Activated CD4-positive, alpha-beta T cell treated with anti-CD3 and anti-CD28 coated beads, Interleukin-10, Interleukin-2, amounts not matched to agents 100 ng/mL and 50 ng/mL, durations not matched to agents 16 hours and 8 hours (primary cell): Measurements from ENCODE around the gene RCE1.

Source experiments
- DNase-seq: peaks from one replicate; pipeline ENCODE4 v3.0.0-alpha.2; 2020

The RCE1 gene

DNA sequence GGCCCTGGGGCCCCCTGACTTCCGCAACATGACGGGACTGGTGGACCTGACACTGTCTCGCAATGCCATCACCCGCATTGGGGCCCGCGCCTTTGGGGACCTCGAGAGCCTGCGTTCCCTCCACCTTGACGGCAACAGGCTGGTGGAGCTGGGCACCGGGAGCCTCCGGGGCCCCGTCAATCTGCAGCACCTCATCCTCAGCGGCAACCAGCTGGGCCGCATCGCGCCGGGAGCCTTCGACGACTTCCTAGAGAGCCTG lies 14.6 kb downstream of the RCE1 start:
- DNase-seq: no peak

DNA sequence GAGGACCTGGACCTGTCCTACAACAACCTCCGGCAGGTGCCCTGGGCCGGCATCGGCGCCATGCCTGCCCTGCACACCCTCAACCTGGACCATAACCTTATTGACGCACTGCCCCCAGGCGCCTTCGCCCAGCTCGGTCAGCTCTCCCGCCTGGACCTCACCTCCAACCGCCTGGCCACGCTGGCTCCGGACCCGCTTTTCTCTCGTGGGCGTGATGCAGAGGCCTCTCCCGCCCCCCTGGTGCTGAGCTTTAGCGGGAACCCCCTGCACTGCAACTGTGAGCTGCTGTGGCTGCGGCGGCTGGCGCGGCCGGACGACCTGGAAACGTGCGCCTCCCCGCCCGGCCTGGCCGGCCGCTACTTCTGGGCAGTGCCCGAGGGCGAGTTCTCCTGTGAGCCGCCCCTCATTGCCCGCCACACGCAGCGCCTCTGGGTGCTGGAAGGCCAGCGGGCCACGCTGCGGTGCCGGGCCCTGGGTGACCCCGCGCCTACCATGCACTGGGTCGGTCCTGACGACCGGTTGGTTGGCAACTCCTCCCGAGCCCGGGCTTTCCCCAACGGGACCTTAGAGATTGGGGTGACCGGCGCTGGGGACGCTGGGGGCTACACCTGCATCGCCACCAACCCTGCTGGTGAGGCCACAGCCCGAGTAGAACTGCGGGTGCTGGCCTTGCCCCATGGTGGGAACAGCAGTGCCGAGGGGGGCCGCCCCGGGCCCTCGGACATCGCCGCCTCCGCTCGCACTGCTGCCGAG lies 15.1 kb downstream of the RCE1 start:
- no peak for DNase-seq

GRCh38 chr11:66858939-66859685 lies 15.9 kb downstream of the RCE1 start:
- DNase-seq: no peak

GRCh38 chr11:66859686-66860448 lies 16.6 kb downstream of the RCE1 start:
- DNase-seq: no peak

DNA sequence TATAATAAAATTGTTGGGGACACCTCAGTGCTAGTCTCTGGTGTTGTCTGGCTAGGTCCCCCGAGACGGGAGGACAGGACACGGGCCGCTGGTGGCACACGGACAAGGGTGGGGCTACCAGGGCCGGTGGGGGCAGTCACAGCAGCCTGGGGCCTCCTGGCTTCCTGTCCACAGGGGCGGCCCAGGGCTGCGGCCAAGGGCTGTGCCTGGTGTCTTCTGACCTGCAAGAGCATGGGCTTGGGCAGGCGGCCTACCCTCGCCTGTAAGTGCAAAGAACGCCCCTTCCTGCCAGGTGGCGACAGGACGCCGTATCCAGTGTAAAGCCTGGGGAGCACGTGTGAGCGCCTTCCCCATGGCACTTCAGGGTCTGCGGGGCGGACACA lies 17.2 kb downstream of the RCE1 start:
- DNase-seq: no peak

DNA sequence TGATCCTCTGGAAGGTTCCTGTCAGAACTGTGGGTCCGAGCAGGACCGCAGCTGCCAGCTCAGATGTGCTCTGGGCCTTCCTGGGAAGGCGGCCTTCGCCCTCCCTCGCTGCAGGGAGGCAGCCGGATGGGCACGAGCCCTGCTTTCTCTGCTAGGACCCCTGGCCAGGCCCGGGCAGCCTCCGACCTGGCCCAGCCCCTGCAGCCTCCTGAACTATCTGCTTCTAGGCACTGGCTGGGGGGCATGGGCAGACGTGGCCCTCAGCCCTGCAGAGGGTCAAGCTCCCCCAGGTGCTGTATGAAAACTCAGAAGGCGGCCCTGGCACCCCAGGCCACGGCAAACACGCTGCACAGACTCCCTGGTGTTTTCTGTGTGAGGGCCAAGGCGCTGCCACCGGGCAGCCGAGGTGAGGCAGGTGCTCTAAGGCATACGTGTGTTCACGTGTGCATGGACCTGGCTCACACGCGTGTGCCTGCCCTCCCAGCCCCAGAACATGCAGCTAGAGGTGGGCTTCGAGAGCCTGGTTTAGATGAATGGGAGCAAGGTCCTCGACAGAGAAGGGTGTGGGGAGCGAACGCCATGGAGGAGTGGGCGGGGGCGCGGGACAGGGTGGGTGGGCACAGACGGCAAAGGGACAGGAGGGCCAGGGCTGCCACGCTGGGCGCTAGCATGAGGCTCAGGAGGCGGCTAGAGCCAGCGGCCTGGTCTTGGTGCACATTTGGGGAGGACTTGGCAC lies 18.0 kb downstream of the RCE1 start:
- DNase-seq: no peak

DNA sequence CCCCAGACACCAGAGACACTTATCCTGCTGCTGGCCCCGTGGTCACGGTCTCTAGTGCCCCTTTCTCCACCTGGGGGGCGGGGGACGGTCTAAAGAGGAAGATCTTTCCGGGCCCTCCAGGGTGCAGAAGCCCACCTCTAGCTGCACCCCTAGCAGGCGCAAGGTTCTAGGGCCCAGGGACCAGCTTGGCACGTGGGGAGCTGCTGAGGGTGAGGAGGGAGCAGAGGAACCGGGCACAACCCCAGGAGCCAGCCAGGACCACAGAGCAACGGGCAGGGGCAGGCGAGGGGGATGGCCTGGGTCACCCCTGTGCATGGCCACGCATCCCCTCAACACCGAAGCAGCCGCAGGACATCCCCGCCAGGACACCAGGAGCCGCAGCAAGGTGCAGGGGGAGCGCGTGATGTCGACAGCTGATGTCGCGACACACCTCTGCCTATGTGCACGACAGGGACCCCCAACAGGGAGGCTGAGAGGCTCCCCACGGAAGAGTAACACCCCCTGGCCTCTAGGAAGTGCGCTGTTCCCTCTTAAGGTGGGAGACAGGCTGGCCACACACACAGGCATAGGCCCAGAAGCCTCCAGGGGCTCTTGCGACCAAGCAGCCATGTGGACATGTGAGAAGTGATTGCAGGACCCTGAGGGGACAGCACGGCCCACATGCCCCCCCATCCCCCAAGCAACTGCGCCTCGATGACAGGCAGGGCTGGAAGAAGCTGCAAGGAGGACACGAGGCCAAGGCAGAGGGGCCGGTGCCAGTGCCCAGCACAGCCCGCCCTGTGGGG lies 18.7 kb downstream of the RCE1 start:
- DNase-seq: no peak

- no peak for DNase-seq
These were observed 19.4 kb downstream of the RCE1 start for GRCh38 chr11:66862559-66863037.

GRCh38 chr11:66863428-66864125 lies 20.3 kb downstream of the RCE1 start:
- DNase-seq: no peak

- DNase-seq: no peak
These were observed 21.1 kb downstream of the RCE1 start for GRCh38 chr11:66864172-66864901.

GRCh38 chr11:66864924-66865697 lies 21.9 kb downstream of the RCE1 start:
- no peak for DNase-seq

DNA sequence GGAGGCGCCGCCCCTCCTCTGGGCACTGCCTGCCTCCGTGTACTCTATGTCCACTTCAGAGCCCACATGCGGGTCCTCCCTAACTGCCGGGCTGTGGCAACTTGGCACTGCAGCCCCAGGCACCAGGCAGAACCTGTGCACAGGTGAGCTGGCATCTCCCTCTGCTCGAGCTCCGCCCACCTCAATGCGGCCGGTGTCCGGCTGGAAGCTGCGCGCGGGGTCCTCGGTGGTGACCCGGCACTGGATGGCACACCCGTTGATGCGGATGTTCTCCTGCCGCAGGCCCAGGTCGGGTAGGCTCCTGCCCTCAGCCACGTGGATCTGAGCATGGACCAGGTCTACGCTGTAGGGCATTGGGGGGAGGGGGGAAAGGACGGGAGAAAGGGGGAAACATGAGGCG lies 22.8 kb downstream of the RCE1 start:
- DNase-seq: no peak

GRCh38 chr11:66866511-66866986 lies 23.3 kb downstream of the RCE1 start:
- no peak for DNase-seq

DNA sequence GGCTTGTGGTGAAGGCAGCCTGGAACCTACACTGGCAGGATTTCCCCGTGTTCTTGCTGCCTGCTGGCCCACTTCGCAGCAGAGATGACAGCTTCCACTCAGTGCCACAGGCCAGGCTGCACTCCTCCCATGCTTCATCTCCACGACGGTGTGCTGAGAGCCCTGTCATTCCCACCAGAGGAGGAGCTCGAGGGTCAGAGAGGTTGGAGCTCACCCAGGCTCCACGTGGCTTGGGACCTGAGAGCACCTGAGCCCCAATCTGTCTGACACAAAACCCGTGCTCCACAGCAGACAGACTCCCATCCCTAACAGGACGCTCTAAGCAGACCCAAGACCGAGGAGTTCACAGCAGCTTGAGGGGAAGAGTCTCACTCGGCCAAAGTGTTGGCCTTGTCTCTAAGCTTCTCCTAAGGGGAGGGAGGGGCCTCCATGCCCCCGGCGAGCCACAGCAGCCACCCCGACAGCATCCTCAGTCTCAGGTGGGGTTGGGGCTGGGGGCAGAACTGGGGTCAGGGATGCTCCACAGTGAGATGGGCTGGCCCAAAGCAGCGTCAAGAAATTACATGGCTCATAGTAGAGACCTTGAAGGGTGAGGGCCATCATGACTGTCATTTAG lies 24.3 kb downstream of the RCE1 start:
- no peak for DNase-seq

DNA sequence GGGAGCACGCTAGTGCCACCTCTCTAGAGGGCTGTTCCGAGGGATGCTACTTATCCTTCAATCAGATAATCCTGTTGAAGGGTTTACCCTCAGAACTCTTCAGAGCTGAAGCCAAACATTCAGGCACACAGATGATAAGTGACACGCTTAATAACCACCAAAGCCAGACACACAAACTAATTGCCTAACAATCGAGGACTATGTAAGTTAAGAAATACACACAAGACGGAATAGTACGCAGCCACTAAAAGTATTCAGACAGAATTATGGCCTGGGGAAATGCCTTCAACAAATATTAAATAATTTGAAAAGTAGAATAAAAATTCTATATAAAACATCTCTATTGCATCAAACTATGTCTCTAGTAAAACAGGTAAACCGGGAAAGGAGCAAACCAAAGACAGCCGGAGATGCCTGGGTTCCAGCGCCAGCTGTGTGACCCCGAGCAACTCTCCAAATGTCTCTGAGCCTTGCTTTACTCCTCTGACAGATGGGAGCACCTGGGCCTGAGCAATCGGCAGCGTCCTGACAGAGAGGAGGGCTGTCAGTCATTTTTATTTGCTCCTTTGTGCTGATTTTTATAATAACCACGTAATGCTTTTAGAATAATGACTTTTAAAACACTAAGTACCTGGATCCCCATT lies 25.0 kb downstream of the RCE1 start:
- no peak for DNase-seq

DNA sequence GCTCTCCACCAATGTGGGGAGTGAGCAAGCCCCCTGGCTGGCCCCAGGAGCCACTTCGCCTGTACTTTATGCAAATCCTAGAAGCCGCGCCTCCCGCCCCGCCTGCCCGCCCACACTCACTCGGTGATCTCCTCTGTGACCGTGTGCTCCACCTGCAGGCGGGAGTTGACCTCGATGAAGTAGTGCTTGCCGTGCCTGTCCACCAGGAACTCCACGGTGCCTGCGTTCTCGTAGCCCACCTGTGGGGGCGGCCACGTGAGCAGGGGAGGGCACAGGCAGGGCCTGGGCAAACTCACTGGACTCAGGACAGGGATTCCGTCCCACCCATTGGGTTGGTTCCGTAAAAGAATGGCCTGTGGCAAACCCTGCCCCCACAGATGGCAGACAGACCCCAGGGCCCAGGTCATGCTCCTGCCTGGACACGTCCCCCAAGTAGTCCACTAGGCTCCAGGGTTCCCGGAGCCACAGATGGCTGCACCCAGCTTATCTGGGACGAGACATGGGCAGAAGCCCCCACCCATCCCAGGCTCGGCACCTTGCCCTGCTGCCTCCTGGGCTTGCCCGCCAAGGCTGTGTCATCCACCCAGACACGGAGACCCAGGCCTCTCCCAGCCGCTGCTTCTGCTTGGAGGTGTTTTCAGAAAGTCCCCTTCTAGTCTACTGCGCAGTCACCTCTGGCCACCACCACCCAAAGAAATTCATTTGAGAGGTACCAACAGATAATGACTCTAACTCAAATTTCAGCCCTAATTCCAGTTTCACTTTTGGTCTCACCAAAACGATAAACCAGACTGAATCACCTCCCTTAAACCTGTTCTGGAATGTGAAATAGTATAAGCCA lies 25.7 kb downstream of the RCE1 start:
- DNase-seq: peak; percentile 83

- DNase-seq: no peak
These were observed 26.3 kb downstream of the RCE1 start for GRCh38 chr11:66869567-66869870.

DNA sequence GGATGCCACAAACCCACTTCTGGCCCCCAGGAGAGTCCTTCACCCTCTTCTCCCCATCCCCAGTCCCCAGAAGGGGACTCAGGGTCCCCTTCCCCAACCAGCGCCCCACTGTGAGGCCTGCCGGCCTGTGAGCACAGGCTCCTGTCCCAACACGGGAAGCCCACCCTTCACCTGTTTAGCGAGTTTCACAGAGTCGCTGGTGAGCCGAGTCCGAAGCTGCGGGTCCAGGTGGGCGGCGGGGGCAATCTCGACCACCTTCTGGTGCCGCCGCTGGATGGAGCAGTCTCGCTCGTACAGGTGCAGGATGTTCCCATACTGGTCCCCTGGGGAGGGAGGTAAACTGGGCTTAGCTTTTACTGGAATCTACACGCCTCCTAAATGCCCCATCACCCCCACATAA lies 26.9 kb downstream of the RCE1 start:
- DNase-seq: no peak
